ENCODE measurements around the gene MRPS31.
A peak's percentile ranks its signal among the peaks of the same experiment; 100 is the strongest.

The MRPS31 gene

GRCh38 chr13:40770934-40771618, at the start of gene MRPS31:
TSS of gene MRPS31 (minus strand) at chr13:40771190. CDS start at chr13:40771136, 54 bp downstream.
- DNase-seq = peak; percentile 94

- no peak for DNase-seq
Observed at GRCh38 chr13:40819797-40820315, 48.9 kb upstream of the MRPS31 start.

GRCh38 chr13:40818926-40819325, 47.9 kb upstream of the MRPS31 start:
- DNase-seq = no peak

- no peak for DNase-seq
Observed at GRCh38 chr13:40814803-40815202, 43.8 kb upstream of the MRPS31 start.

GRCh38 chr13:40813667-40814454, 42.9 kb upstream of the MRPS31 start:
- no peak for DNase-seq

- no peak for DNase-seq
Observed at GRCh38 chr13:40812724-40813445, 41.9 kb upstream of the MRPS31 start.

GRCh38 chr13:40812102-40812501, 41.1 kb upstream of the MRPS31 start:
- DNase-seq = no peak

GRCh38 chr13:40809471-40809870, 38.5 kb upstream of the MRPS31 start:
- no peak for DNase-seq

GRCh38 chr13:40806241-40806640, 35.3 kb upstream of the MRPS31 start:
- DNase-seq = no peak

GRCh38 chr13:40803316-40803715, 32.3 kb upstream of the MRPS31 start:
- DNase-seq = no peak

GRCh38 chr13:40801255-40802217, 30.5 kb upstream of the MRPS31 start:
- DNase-seq = no peak

GRCh38 chr13:40800559-40800958, 29.6 kb upstream of the MRPS31 start:
- no peak for DNase-seq

GRCh38 chr13:40799508-40799907, 28.5 kb upstream of the MRPS31 start:
- DNase-seq = no peak

- DNase-seq = no peak
Observed at GRCh38 chr13:40798380-40798779, 27.4 kb upstream of the MRPS31 start.

GRCh38 chr13:40796649-40797048, 25.7 kb upstream of the MRPS31 start:
- DNase-seq = no peak

GRCh38 chr13:40794414-40795368, 23.7 kb upstream of the MRPS31 start:
- no peak for DNase-seq

GRCh38 chr13:40793339-40793738, 22.3 kb upstream of the MRPS31 start:
- DNase-seq = no peak

GRCh38 chr13:40792284-40793051, 21.5 kb upstream of the MRPS31 start:
- no peak for DNase-seq

- no peak for DNase-seq
Observed at GRCh38 chr13:40790154-40790616, 19.2 kb upstream of the MRPS31 start.
